Keratinocyte (primary cell): ENCODE data around the gene PRKCH.

Source experiments
- EZH2 ChIP-seq: IDR thresholded peaks from one replicate; pipeline ENCODE4 v1.6.1; 2012; ENCODE audit warnings: inconsistent platforms, mild to moderate bottlenecking, low read length, moderate library complexity
- TF ChIP-seq, protein P1 (sequence below), 3 experiments: IDR thresholded peaks in 1 of 3; conservative IDR thresholded peaks in 1 of 3; optimal IDR thresholded peaks in 1 of 3; 2 replicates in 2 of 3; 3 replicates in 1 of 3; pipeline versions ENCODE3 to v1.5.1; 2011; ENCODE audit warnings: low read length in 3 of 3, mild to moderate bottlenecking in 3 of 3, moderate library complexity in 2 of 3, control low read depth in 1 of 3, inconsistent platforms in 1 of 3; ENCODE audit not compliant: insufficient read depth in 2 of 3; ENCODE audit errors: extremely low read depth in 1 of 3

- TF ChIP-seq, protein P1, sequence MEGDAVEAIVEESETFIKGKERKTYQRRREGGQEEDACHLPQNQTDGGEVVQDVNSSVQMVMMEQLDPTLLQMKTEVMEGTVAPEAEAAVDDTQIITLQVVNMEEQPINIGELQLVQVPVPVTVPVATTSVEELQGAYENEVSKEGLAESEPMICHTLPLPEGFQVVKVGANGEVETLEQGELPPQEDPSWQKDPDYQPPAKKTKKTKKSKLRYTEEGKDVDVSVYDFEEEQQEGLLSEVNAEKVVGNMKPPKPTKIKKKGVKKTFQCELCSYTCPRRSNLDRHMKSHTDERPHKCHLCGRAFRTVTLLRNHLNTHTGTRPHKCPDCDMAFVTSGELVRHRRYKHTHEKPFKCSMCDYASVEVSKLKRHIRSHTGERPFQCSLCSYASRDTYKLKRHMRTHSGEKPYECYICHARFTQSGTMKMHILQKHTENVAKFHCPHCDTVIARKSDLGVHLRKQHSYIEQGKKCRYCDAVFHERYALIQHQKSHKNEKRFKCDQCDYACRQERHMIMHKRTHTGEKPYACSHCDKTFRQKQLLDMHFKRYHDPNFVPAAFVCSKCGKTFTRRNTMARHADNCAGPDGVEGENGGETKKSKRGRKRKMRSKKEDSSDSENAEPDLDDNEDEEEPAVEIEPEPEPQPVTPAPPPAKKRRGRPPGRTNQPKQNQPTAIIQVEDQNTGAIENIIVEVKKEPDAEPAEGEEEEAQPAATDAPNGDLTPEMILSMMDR (optimal IDR thresholded peaks at IDR 0.05 in 1 of 3, IDR thresholded peaks at IDR 0.05 in 1 of 3, conservative IDR thresholded peaks at IDR 0.05 in 1 of 3; ENCODE audit: extremely low read depth in 1 of 3, insufficient read depth in 2 of 3, low read length in 3 of 3) = no peak
- TF ChIP-seq EZH2 = no peak
Measured at GRCh38 chr14:61382842-61383241, 61.5 kb downstream of the PRKCH start.
